NCI-H146 (cell line): ENCODE data around the gene PXDN.

Experiments
- DNase-seq: peaks from one replicate; lab custom pipeline; 2025; lab: John Stamatoyannopoulos, UW

Gene PXDN

GRCh38 chr2:1663621-1664020 is 80.7 kb downstream of the PXDN start:
- DNase-seq = no peak

GRCh38 chr2:1662606-1663180 is 81.6 kb downstream of the PXDN start:
- DNase-seq = no peak

GRCh38 chr2:1661891-1662605 is 82.3 kb downstream of the PXDN start:
- DNase-seq = no peak

GRCh38 chr2:1660656-1661640 is 83.4 kb downstream of the PXDN start:
- DNase-seq = no peak

- DNase-seq = no peak
Measured at GRCh38 chr2:1659951-1660565, 84.3 kb downstream of the PXDN start.

- no peak for DNase-seq
Measured at GRCh38 chr2:1658394-1659151, 85.7 kb downstream of the PXDN start.

GRCh38 chr2:1656961-1657841 is 87.1 kb downstream of the PXDN start:
- no peak for DNase-seq

- DNase-seq = no peak
Measured at GRCh38 chr2:1656326-1656960, 87.9 kb downstream of the PXDN start.

GRCh38 chr2:1655461-1655860 is 88.9 kb downstream of the PXDN start:
- no peak for DNase-seq

GRCh38 chr2:1654696-1655374 is 89.5 kb downstream of the PXDN start:
- DNase-seq = no peak

GRCh38 chr2:1653956-1654695 is 90.2 kb downstream of the PXDN start:
- no peak for DNase-seq

GRCh38 chr2:1652034-1652790 is 92.1 kb downstream of the PXDN start:
- DNase-seq = no peak

- DNase-seq = no peak
Measured at GRCh38 chr2:1651121-1652033, 92.9 kb downstream of the PXDN start.

- no peak for DNase-seq
Measured at GRCh38 chr2:1650085-1650872, 94.0 kb downstream of the PXDN start.

GRCh38 chr2:1649103-1650084 is 94.9 kb downstream of the PXDN start:
- no peak for DNase-seq
